Progenitor cell of endocrine pancreas (in vitro differentiated cells): ENCODE results near the gene CFAP65. TPM values are rescaled to one million over a fixed set of nuclear protein-coding genes. Genes with fewer than 3 reads are reported as not detected.

Source experiments
- DNase-seq: peaks from one replicate; pipeline ENCODE4 v3.0.0; 2021; ENCODE audit warnings: low spot score; ENCODE audit not compliant: unreplicated experiment
- H3K27ac Mint-ChIP-seq: 2 replicates; pipeline ENCODE4 v1.8.0; 2021; ENCODE audit warnings: mild to moderate bottlenecking, moderate library complexity, mixed read lengths
- H3K27me3 Mint-ChIP-seq: 2 replicates; pipeline ENCODE4 v1.8.0; 2021; ENCODE audit warnings: mixed read lengths
- H3K36me3 Mint-ChIP-seq: 2 replicates; pipeline ENCODE4 v1.8.0; 2022; ENCODE audit warnings: mixed read lengths; ENCODE audit not compliant: insufficient read depth
- H3K4me1 Mint-ChIP-seq: 2 replicates; pipeline ENCODE4 v1.8.0; 2021; ENCODE audit warnings: low read depth, mixed read lengths
- H3K4me3 Mint-ChIP-seq: 2 replicates; pipeline ENCODE4 v1.8.0; 2021; ENCODE audit warnings: low read depth, mild to moderate bottlenecking, moderate library complexity, mixed read lengths
- H3K9me3 Mint-ChIP-seq: 2 replicates; pipeline ENCODE4 v1.8.0; 2021; ENCODE audit warnings: low read depth, mixed read lengths
- total RNA-seq: library from RNA; stranded (reverse); gene quantifications from 2 replicates; pipeline ENCODE4 v1.2.1, GENCODE V29; 2021
- TF ChIP-seq, protein P1 (sequence below): fragments of 200-600 bp; sonication (generic); IDR thresholded peaks from one replicate; pipeline ENCODE4 v1.5.0; 2021; ENCODE audit warnings: antibody characterized with exemption, mild to moderate bottlenecking; ENCODE audit not compliant: unreplicated experiment

CFAP65 gene
- total RNA-seq, 1 donor from 2014 or later, result 0.65 TPM

DNA sequence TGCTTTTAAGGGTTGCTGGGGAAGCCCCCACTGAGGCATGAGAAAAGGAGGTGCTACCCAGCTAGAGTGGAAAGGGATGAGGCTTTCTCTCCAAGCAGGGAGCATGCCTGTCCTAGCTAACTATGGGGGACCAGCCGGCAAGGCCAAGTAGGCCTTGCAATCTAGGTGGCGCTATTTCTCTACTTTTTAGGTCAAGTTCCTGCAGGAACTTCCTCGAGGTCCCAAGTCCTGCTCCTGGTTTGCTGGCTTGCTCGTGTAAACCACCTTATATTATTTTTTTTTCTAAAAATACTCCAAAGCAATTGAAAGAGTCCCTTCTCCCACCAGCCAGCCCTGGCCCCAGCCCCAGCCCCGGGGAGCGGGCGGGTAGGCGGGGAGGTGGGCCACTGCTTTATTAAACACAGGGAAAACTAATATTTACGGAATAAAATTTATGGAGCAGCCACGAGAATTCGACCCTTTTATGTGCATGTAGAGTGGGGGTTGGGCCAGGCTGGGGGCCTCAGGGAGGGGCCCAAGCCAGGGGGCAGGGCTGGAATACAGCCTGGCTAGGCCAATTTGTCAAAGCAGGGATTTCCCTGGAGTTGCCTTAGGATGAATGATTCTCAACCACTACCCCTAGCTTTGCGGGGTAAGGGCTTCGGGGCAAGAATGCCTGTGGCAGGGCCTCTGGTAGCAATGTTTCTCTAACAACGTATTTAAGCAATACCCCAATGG, 32.3 kb upstream of the CFAP65 start:
- no peak overlapping the region for H3K27ac Mint-ChIP-seq
- DNase-seq, result no peak

DNA sequence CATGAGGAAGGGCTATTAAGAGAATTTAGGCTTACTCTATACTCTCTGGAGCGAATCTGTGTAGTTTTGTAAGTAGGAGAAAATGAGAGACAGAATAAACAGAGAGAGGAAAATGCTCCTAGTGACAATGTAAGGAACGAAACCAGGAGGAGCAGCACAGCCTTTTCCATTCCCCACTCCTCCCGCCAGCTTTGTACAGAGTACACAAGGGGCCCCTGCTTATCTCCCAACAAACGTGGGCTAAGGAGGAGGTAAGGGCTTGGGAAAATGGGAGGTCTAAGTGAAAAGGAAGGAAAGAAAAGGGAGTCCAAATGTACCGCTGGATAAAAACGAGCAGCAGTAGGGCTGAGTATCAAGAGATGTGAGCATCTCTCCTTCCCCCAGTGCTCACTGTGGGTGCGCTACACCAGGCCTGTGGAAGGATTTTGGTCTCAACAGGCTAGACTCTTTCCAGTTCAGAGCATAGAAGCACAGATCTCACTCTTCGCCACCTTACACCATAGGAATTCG, 31.5 kb upstream of the CFAP65 start:
- no peak overlapping the region for H3K4me3 Mint-ChIP-seq
- peaks cover 40% of the 10 kb centered on the region for H3K4me1 Mint-ChIP-seq
- H3K9me3 Mint-ChIP-seq, result no peaks in the 10 kb centered on the region

More for the DNA sequence above, 32.3 kb upstream of the CFAP65 start:
- TF ChIP-seq, protein P1, sequence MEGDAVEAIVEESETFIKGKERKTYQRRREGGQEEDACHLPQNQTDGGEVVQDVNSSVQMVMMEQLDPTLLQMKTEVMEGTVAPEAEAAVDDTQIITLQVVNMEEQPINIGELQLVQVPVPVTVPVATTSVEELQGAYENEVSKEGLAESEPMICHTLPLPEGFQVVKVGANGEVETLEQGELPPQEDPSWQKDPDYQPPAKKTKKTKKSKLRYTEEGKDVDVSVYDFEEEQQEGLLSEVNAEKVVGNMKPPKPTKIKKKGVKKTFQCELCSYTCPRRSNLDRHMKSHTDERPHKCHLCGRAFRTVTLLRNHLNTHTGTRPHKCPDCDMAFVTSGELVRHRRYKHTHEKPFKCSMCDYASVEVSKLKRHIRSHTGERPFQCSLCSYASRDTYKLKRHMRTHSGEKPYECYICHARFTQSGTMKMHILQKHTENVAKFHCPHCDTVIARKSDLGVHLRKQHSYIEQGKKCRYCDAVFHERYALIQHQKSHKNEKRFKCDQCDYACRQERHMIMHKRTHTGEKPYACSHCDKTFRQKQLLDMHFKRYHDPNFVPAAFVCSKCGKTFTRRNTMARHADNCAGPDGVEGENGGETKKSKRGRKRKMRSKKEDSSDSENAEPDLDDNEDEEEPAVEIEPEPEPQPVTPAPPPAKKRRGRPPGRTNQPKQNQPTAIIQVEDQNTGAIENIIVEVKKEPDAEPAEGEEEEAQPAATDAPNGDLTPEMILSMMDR, result peak; percentile 76
- Mint-ChIP-seq H3K4me1 (peaks cover 40% of the 10 kb centered on the region), H3K27me3 (peaks cover 24% of the 10 kb centered on the region), H3K9me3 (no peaks in the 10 kb centered on the region), H3K4me3 (peak overlapping the region; percentile 4), H3K36me3 (peaks cover 8% of the 10 kb centered on the region)

DNA sequence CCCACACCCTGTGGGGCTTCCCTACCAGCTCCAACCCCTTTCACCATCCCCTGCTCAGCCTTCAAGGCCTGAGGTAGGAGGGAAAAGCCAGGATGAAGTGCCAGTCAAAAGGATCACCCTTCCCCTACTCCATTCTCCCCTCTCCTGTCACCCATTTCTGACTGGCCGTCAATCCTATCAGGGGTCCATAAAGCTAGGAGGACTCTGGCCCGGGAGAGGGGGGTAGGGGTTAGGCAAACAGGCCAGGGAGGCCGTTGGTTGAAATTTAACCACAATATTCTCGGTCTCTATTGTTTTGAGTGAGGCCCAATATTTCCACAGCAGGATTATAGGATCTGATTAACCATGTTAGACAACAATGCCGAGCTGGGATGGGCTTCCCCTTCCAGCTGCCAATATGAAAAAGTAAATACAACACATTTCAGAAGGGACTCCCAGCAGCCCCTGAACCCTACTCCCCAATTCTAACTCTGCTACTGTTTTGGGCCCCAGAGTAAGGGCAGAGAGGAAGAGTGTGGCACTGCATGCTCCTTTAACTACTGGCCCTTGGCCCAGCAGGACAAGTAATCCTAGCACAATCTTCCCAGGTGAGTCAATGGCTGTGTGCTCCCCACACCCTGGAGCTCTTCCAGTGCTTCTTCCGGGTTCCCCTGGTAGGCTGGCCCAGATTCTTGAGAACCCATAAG, 30.0 kb upstream of the CFAP65 start:
- H3K36me3 Mint-ChIP-seq, result peaks cover 6% of the 10 kb centered on the region
- TF ChIP-seq, protein P1, result no peak
- peak overlapping the region; percentile 78 for H3K27ac Mint-ChIP-seq
- peaks cover 29% of the 10 kb centered on the region for H3K27me3 Mint-ChIP-seq
- H3K9me3 Mint-ChIP-seq, result no peaks in the 10 kb centered on the region
- DNase-seq, result no peak
- peaks cover 40% of the 10 kb centered on the region for H3K4me1 Mint-ChIP-seq
- H3K4me3 Mint-ChIP-seq, result peak overlapping the region; percentile 19

More for the DNA sequence above, 31.5 kb upstream of the CFAP65 start:
- Mint-ChIP-seq H3K36me3 (peaks cover 8% of the 10 kb centered on the region), H3K27me3 (peaks cover 26% of the 10 kb centered on the region), H3K27ac (peak overlapping the region; percentile 30)
- TF ChIP-seq, protein P1, result no peak
- DNase-seq, result no peak

DNA sequence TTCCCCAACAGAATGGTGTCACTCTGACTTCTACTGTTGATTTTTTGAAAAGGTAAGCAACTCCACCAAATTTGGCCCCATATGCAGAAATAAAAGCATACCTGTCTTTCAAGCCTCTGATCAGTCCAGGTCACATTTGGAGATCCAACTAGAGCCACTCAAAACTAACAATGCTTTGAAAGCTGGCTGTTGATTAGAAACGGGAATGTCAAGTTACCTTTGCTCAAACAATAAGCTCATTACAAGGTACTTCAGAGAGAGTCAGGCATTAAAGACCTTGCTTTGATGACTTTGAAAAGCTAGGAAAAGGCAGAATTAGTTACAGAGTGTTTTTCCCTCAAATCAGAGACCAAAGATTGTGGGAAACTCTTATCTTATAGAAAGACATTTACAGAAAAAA, 24.2 kb upstream of the CFAP65 start:
- no peak overlapping the region for H3K27ac Mint-ChIP-seq
- H3K27me3 Mint-ChIP-seq, result peaks cover 73% of the 10 kb centered on the region
- TF ChIP-seq, protein P1, result no peak
- no peak for DNase-seq
- H3K4me1 Mint-ChIP-seq, result peaks cover 18% of the 10 kb centered on the region
- no peak overlapping the region for H3K4me3 Mint-ChIP-seq
- no peaks in the 10 kb centered on the region for H3K9me3 Mint-ChIP-seq
- no peaks in the 10 kb centered on the region for H3K36me3 Mint-ChIP-seq

DNA sequence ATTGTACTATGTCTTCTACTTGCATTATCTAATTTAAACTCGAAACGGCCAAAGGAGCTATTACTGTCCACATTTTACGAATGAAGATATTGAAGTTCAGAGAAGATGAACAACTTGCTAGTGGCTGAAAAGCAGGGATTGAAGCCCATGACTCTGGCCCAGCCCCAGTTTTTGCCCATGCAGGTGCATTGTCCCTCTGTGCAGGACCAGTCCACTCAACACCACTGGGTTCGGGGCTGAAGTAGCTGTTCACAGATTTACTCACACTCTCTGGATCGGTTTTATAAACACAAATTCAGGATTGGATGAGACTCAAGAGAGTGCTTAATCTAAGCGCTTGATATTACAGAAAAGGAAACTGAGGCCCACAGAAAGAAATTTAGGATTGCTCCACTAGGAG, 20.8 kb upstream of the CFAP65 start:
- TF ChIP-seq, protein P1, result no peak
- H3K27me3 Mint-ChIP-seq, result peaks cover 76% of the 10 kb centered on the region
- peaks cover 18% of the 10 kb centered on the region for H3K4me1 Mint-ChIP-seq
- no peak overlapping the region for H3K27ac Mint-ChIP-seq
- no peak for DNase-seq
- H3K9me3 Mint-ChIP-seq, result no peaks in the 10 kb centered on the region
- no peaks in the 10 kb centered on the region for H3K36me3 Mint-ChIP-seq
- H3K4me3 Mint-ChIP-seq, result peak overlapping the region; percentile 31
